Measurements from ENCODE around the gene RGPD4.
"Not testable (repeated sequence)": the region's sequence is repeated elsewhere in the genome, so short reads cannot be mapped to it uniquely, and the experiment has no call there.

DNA sequence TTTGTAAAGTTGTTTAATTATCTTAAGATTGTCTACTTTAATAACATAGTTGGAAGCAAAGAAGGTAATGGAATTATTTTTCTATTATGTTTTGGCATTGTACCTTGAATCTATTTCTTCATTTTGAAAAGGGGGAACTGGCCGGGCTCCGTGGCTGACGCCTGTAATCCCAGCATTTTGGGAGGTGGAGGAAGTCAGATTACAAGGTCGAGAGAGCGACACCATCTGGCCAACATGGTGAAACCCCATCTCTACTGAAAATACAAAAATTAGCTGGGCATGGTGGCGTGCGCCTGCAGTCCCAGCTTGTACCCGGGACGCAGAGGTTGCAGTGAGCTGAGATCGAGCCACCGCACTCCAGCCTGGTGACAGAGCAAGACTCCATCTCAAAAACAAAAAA, 6.9 kb downstream of the RGPD4 start:
- TF ChIP-seq, protein P1, sequence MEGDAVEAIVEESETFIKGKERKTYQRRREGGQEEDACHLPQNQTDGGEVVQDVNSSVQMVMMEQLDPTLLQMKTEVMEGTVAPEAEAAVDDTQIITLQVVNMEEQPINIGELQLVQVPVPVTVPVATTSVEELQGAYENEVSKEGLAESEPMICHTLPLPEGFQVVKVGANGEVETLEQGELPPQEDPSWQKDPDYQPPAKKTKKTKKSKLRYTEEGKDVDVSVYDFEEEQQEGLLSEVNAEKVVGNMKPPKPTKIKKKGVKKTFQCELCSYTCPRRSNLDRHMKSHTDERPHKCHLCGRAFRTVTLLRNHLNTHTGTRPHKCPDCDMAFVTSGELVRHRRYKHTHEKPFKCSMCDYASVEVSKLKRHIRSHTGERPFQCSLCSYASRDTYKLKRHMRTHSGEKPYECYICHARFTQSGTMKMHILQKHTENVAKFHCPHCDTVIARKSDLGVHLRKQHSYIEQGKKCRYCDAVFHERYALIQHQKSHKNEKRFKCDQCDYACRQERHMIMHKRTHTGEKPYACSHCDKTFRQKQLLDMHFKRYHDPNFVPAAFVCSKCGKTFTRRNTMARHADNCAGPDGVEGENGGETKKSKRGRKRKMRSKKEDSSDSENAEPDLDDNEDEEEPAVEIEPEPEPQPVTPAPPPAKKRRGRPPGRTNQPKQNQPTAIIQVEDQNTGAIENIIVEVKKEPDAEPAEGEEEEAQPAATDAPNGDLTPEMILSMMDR (IDR thresholded peaks at IDR 0.05; ENCODE audit: low read depth, low read length): not testable (repeated sequence)
- not testable (repeated sequence) for TF ChIP-seq EZH2phosphoT487 (IDR thresholded peaks at IDR 0.05; ENCODE audit: low read depth)
